Stimulated activated naive CD4-positive, alpha-beta T cell (primary cell): Measurements from ENCODE around the gene WNT4.

Experiments used
- DNase-seq, 6 experiments: peaks; one replicate each; lab custom pipeline; 2025; lab: John Stamatoyannopoulos, UW

The WNT4 gene

DNA sequence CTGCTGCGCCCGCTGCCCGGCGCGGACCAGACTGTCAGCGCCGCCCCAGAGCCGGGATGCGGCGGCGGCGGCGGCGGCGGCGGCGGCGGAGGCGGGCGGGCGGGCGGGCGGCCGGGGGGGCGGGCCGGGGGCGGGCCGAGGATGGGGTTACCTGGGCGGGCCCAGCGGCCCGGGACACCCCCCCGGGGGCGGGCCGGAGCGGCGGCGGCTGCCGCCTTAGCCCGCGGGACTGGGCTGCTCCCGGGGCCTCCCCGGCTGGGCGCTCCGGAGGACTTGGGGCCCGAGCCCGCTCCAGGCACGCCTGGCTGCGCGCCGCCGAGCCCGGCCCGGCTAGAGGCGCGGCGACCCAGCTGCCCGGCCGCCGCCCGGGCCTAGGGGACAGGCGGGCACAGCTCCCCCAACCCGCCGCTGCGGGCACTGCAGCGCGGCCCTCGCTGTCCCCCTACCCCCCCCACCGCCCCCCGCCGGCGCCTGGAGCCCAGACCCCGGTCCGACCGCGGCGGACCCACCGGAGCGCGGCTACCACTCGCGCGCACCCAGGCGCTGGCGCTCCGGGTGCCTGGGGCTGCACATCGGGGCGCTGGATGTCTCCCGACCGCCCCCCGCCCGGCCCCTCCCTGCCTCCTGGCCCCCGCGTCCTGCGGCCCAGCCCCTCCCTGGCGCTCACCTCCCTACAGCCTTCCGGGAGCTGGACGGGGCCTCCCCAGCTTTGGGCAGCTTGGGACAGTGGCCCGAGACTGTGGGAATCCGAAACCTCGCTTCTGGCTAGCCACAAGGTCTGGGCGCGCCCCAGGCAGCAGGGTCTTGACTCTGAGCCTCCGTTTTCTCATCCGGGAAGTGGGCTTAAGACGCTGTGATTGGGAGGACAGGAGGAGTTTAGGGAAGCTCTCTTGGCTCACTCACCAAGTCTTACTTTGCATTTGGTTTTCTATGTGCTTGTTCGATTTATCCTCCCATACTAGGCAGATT lies at the start of gene WNT4:
WNT4 (minus strand) TSS at position 33 of the 969 bp plus-strand sequence. CDS start 175 bp downstream, outside the sequence.
- DNase-seq: peak in 1 of 6 experiments; percentile 5

GRCh38 chr1:22190731-22191130 lies 47.8 kb upstream of the WNT4 start:
- no peak for DNase-seq

- no peak for DNase-seq
Observed at GRCh38 chr1:22190251-22190650, 47.4 kb upstream of the WNT4 start.

- no peak for DNase-seq
Observed at GRCh38 chr1:22189619-22190018, 46.7 kb upstream of the WNT4 start.

DNA sequence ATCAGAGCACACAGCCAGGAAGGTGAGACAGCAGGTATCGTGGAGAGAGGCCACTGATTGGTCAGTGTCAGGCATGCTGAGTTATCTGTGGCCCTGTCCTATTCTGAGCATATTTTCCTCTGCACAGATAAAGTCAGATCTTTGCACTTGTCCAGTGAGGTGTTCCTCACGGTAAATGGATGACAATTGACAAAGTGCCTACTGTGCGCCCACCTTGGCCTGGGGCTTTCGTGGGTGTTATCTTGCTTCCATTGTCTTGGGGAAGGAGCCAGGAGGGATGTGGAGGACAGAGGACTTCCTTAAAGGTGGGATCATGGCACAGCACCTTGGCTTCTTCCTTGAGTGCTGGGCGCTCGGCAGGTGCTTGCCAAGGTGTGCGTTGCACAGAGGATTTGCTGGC lies 46.0 kb upstream of the WNT4 start:
- no peak for DNase-seq

- DNase-seq: no peak
Observed at GRCh38 chr1:22188436-22188835, 45.5 kb upstream of the WNT4 start.

DNA sequence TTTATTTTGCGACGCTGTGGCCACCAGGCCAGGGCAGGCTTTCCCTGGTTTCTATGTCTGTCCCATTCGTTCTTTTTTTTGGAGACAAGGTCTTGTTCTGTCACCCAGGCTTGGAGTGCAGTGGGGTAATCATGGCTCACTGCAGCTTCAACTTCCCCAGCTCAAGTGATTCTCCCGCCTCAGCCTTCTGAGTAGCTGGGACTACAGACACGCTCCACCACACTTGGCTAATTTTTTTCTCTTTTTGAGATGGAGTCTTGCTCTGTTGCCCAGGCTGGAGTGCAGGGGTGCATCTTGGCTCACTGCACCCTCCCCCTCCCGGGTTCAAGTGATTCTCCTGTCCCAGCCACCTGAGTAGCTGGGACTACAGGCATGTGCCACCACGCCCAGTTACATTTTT lies 43.4 kb upstream of the WNT4 start:
- DNase-seq: no peak

GRCh38 chr1:22184892-22185612 lies 42.2 kb upstream of the WNT4 start:
- no peak for DNase-seq

GRCh38 chr1:22184454-22184853 lies 41.6 kb upstream of the WNT4 start:
- DNase-seq: no peak

- no peak for DNase-seq
Observed at GRCh38 chr1:22182715-22183114, 39.8 kb upstream of the WNT4 start.

GRCh38 chr1:22179197-22179803 lies 36.4 kb upstream of the WNT4 start:
- no peak for DNase-seq

DNA sequence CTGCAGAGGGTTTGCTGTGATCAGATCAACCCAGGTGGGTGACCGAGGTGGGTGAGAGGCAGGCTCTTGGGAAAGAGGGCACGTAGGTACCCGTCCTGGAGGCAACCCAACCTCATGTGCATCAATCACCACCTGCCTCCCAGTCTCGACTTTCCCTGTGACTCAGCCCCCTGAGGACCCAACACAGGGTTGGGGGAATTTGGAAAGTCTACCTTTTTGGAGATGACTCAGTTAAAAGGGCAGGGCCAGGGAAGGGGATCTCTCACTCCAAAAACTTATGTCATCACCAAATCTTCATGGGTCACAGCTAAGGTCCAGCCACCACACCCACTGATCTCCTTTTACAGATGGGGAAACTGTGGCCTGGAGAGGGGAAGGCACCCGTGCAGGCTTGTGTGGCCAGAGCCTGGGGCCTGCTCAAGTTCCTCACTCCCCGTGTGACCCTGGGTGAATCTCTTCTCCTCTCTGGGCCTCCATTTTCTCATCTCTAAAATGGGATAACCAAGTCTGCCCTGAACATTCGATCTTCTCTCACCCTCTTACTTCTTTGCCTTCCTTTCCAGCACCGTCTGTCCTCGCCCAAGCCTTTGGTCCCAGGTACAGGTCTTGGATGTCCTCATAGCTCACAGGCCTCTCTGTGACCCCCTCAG lies 34.6 kb upstream of the WNT4 start:
- no peak for DNase-seq

DNA sequence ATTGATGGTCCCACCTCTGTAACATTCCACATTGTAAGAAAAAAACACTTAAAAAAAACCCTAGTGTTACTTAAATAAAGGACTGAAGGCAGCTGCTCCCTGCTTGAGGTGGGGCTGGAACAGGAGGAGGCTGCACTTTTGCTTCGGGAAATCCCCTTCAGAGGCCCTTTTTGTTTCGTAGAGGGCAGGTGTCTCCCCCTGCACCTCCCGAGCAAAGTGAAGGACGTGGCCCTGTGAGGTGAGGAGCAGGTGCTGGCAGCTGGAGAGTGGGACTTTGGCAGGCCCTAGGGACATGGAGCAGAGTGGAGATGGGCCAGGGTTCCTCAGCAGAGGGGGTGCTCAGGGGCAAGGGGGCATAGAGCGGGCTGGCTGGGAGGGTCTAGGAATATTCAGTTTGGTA lies 33.4 kb upstream of the WNT4 start:
- no peak for DNase-seq

DNA sequence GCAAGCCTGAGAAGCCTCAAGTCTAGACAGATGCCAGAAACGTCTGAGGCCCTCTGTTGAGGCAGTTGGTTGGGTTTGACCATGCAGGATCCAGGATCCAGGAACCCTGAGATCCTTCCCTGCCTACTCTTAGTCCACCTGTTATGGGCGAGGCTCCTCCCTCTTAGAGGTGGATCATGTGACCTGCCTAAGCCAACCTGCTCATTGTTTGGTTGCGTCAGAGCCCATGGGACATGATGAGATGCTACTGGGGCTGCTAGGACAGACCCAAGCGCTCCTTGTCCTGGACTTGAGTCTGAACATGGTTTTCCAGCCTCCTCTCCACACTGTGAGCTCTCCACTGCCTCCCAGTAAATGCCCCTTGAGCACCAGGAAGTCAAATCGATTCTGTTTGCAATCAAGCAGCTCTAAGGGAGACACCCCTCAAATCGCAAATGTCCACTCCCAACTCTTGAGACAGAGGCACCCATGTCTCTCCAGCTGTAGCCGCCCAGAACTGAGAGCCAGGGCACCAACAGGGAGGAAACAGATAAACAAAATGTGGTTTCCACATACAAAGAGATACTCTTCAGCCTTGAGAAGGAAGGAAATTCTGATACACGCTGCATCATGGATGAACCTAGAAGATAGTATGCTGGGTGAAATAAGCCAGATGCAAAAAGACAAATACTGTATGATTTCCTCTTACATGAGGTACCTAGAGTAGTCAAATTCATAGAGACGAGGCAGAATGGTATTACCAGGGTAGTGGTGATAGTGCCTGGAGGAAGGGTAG lies 31.7 kb upstream of the WNT4 start:
- no peak for DNase-seq

GRCh38 chr1:22171951-22172715 lies 29.2 kb upstream of the WNT4 start:
- DNase-seq: no peak

GRCh38 chr1:22169816-22170215 lies 26.9 kb upstream of the WNT4 start:
- no peak for DNase-seq

GRCh38 chr1:22168412-22168973 lies 25.6 kb upstream of the WNT4 start:
- no peak for DNase-seq

GRCh38 chr1:22166439-22166838 lies 23.5 kb upstream of the WNT4 start:
- DNase-seq: no peak

DNA sequence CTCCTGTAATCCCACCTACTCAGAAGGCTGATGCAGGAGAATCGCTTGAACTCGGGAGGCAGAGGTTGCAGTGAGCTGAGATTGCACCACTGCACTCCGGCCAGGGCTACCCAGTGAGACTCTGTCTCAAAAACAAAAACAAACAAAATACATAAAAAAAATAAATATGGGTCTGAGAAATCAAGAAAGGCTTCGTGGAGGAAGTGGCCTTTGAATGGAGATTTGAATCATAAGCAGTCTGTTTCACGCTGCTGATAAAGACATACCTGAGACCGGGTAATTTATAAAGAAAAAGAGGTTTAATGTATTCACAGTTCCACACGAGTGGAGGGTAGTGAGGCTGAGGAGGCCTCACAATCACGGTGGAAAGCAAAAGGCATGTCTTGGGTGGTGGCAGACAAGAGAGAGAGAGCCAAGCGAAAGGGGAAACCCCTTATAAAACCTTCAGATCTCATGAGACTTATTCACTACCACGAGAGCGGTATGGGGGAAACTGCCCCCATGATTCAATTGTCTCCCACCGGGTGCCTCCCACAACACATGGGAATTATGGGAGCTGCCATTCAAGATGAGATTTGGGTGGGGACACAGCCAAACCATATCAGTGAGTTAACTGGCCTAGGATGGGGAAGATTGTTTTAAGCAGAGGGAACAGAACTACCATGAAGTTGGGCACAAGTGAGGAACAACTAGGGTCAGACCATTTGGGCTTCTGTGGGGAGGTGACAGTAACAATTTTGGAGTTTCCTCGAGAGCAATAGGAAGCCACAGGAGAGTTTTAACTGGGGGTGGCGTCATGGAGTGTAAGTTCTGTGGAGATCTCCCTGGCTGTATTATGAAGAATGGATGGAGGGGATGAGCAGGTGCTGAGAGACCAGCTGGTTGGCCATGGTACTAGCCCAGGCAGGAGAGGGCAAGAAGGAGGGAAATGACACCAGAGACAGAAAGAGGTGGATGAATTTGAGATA lies 22.2 kb upstream of the WNT4 start:
- no peak for DNase-seq
